ENCODE measurements around the gene FAM20B. TPM values are rescaled to one million over a fixed set of nuclear protein-coding genes. Genes with fewer than 3 reads are reported as not detected.

Gene FAM20B
- total and polyA plus RNA-seq, 4 donors, result 3.1 to 39.8 (median 13.6) TPM

DNA sequence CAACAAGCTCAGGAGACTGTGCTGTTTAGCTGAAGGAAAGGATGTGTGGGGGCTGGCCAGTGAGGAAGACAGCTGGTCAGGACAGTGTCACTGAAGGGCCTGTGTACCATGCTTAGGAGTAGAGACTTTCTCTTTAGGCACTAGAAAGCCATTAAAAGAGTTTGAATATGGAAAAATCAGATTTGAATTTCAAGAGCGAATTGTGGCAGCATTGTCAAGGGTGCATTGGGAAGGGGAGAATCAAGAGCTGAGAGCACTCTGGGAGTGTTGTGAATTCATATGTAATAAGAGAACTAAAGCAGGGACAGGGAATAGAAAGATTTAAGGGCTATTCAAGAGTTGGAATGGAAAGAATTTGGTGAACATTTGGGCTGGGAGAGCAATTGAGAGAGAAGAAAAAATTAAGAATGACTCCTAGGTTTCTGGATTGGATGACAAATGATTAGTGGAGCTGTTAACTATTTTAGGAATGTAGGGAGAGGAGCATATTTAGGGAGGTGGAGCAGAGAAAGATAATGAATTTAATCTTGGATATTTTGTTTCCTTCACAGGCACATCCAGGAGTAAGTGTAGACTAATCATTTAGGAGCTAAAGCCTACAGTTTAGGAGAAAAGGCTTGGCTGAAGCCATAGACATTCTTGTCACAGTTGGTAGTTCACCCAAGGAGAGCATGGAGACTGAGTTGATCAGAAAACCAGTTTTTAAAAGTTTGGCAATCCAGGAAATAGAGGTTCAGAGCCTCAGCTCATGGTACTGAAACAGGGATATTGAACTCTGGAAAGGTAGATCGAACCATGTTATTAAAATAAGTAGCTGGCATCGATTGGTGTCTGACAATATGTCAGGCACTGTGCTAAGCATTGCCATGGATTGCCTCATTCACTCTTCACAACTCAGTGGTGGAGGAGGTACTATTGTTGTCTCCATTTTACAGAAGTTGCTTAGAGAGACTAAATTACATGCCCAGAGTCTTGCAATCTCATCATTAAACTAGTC, 33.1 kb downstream of the FAM20B start:
- H3K27ac ChIP-seq (ENCODE audit: low read depth in 1 of 2, low read length in 2 of 2), result no peak overlapping the region
- TF ChIP-seq, protein P1, sequence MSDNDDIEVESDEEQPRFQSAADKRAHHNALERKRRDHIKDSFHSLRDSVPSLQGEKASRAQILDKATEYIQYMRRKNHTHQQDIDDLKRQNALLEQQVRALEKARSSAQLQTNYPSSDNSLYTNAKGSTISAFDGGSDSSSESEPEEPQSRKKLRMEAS (IDR thresholded peaks at IDR 0.05), result no peak
- TF ChIP-seq TAF1 (conservative IDR thresholded peaks at IDR 0.05) (no peak), YY1 (IDR thresholded peaks at IDR 0.05) (no peak), JUND (IDR thresholded peaks at IDR 0.05) (no peak), FOXA2 (IDR thresholded peaks at IDR 0.05) (no peak), FOXA1 (IDR thresholded peaks at IDR 0.05) (no peak), GABPA (IDR thresholded peaks at IDR 0.05 in 1 of 2, conservative IDR thresholded peaks at IDR 0.05 in 1 of 2) (no peak), RAD21 (IDR thresholded peaks at IDR 0.05) (no peak), NR2F2 (IDR thresholded peaks at IDR 0.05) (no peak), HNF4A (conservative IDR thresholded peaks at IDR 0.05) (no peak), RXRA (IDR thresholded peaks at IDR 0.05) (no peak), SP1 (IDR thresholded peaks at IDR 0.05) (no peak), EGR1 (IDR thresholded peaks at IDR 0.05; ENCODE audit: low read depth in 2 of 2) (no peak), HNF4G (IDR thresholded peaks at IDR 0.05) (no peak), ZBTB33 (IDR thresholded peaks at IDR 0.05) (no peak)
- TF ChIP-seq, protein P2, sequence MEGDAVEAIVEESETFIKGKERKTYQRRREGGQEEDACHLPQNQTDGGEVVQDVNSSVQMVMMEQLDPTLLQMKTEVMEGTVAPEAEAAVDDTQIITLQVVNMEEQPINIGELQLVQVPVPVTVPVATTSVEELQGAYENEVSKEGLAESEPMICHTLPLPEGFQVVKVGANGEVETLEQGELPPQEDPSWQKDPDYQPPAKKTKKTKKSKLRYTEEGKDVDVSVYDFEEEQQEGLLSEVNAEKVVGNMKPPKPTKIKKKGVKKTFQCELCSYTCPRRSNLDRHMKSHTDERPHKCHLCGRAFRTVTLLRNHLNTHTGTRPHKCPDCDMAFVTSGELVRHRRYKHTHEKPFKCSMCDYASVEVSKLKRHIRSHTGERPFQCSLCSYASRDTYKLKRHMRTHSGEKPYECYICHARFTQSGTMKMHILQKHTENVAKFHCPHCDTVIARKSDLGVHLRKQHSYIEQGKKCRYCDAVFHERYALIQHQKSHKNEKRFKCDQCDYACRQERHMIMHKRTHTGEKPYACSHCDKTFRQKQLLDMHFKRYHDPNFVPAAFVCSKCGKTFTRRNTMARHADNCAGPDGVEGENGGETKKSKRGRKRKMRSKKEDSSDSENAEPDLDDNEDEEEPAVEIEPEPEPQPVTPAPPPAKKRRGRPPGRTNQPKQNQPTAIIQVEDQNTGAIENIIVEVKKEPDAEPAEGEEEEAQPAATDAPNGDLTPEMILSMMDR (IDR thresholded peaks at IDR 0.05; ENCODE audit: low read depth, low read length, missing input control), result no peak
- TF ChIP-seq, protein P3, sequence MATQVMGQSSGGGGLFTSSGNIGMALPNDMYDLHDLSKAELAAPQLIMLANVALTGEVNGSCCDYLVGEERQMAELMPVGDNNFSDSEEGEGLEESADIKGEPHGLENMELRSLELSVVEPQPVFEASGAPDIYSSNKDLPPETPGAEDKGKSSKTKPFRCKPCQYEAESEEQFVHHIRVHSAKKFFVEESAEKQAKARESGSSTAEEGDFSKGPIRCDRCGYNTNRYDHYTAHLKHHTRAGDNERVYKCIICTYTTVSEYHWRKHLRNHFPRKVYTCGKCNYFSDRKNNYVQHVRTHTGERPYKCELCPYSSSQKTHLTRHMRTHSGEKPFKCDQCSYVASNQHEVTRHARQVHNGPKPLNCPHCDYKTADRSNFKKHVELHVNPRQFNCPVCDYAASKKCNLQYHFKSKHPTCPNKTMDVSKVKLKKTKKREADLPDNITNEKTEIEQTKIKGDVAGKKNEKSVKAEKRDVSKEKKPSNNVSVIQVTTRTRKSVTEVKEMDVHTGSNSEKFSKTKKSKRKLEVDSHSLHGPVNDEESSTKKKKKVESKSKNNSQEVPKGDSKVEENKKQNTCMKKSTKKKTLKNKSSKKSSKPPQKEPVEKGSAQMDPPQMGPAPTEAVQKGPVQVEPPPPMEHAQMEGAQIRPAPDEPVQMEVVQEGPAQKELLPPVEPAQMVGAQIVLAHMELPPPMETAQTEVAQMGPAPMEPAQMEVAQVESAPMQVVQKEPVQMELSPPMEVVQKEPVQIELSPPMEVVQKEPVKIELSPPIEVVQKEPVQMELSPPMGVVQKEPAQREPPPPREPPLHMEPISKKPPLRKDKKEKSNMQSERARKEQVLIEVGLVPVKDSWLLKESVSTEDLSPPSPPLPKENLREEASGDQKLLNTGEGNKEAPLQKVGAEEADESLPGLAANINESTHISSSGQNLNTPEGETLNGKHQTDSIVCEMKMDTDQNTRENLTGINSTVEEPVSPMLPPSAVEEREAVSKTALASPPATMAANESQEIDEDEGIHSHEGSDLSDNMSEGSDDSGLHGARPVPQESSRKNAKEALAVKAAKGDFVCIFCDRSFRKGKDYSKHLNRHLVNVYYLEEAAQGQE (IDR thresholded peaks at IDR 0.05), result no peak
- TF ChIP-seq, protein P4, sequence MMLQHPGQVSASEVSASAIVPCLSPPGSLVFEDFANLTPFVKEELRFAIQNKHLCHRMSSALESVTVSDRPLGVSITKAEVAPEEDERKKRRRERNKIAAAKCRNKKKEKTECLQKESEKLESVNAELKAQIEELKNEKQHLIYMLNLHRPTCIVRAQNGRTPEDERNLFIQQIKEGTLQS (IDR thresholded peaks at IDR 0.05), result no peak
- no peaks in the 10 kb centered on the region for H3K27me3 ChIP-seq (ENCODE audit: control insufficient read depth in 4 of 4, insufficient read depth in 4 of 4, low read length in 3 of 4)
- peaks cover 0 to 12% (median 6%) of the 10 kb centered on the region in 4 donors for H3K36me3 ChIP-seq (ENCODE audit: control insufficient read depth in 4 of 4, insufficient read depth in 3 of 4, low read depth in 1 of 4, low read length in 3 of 4)
- WGBS, result 94% methylated on average over 3 of the region's 3 CpGs
- no peak overlapping the region for H3K9ac ChIP-seq (ENCODE audit: low read depth in 1 of 2, low read length in 2 of 2)
- no peaks in the 10 kb centered on the region for H3K4me1 ChIP-seq (ENCODE audit: control insufficient read depth in 4 of 4, insufficient read depth in 4 of 4, low read length in 3 of 4)
- no peak overlapping the region for H3K4me3 ChIP-seq (ENCODE audit: low read depth in 1 of 3, low read length in 3 of 3)
- H3K9me3 ChIP-seq (ENCODE audit: control insufficient read depth in 4 of 4, low read length in 3 of 4), result no peaks in the 10 kb centered on the region
- no peak for DNase-seq (ENCODE audit: low spot score)

Measured in liver (tissue), 9 donors.